Stimulated activated CD8-positive, alpha-beta memory T cell treated with anti-CD3 and anti-CD28 coated beads, Interleukin-12 subunit alpha, Interleukin-12 subunit beta, amount 100 ng/mL, for 24 hours (primary cell): ENCODE results near the gene ECSIT.

Experiments
- DNase-seq: peaks from one replicate; pipeline ENCODE4 v3.0.0-alpha.2; 2020; ENCODE audit errors: extremely low read depth

Gene ECSIT

DNA sequence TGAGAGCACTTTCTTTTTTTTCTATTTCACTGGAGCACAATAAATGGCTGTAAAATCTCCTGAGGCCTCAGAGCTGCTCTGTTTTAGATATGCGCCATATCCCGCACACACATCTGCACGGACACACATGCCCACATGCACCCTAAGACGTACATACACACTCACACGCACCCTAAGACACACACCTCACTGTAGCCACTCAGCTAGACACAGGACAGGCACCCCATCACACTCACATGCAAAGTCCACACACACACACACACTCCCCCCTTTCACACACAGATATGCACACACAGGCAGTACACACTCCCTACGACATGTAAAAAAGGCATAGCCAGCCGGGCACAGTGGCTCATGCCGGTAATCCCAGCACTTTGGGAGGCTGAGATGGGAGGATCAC lies 21.3 kb upstream of the ECSIT start:
- no peak for DNase-seq

DNA sequence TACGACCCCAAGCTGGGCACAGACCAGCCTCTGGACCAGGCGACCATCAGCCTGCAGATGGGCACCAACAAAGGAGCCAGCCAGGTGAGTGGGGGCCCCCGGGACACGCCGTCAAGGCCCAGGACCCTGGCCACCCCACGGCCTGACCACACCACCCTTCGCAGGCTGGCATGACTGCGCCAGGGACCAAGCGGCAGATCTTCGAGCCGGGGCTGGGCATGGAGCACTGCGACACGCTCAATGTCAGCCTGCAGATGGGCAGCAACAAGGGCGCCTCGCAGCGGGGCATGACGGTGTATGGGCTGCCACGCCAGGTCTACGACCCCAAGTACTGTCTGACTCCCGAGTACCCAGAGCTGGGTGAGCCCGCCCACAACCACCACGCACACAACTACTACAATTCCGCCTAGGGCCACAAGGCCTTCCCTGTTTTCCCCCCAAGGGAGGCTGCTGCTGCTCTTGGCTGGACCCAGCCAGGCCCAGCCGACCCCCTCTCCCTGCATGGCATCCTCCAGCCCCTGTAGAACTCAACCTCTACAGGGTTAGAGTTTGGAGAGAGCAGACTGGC lies 20.5 kb upstream of the ECSIT start:
- DNase-seq: no peak

DNA sequence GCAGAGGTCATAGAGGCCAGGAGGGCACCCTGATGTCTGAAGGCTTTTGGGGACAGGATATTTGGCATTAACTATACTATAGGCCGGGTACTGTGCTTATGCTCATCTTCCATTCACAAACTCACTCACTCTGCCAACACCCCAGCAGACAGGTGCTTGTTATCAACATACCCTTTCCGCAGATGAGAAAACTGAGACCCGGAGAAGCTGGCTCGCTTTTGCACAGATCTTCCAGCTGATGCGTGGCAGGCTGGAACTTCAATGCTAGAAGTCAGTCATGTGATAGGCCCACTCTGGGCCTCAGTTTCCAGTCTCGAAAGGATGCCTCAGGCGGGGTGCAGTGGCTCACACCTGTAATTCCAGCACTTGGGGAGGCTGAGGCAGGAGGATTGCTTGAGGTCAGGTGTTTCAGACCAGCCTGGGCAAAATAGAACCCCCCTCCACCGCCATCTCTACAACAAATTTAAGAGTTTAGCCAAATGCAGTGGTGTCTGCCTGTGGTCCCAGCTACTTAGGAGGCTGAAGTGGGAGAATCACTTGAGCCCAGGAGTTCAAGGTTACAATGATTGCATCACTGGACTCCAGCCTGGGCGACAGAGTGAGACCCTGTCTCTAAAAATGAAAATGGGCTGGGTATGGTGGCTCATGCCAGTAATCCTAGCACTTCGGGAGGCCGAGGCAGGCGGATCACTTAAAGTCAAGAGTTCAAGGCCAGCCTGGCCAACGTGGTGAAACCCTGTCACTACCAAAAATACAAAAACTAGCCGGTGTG lies 19.2 kb upstream of the ECSIT start:
- no peak for DNase-seq

DNA sequence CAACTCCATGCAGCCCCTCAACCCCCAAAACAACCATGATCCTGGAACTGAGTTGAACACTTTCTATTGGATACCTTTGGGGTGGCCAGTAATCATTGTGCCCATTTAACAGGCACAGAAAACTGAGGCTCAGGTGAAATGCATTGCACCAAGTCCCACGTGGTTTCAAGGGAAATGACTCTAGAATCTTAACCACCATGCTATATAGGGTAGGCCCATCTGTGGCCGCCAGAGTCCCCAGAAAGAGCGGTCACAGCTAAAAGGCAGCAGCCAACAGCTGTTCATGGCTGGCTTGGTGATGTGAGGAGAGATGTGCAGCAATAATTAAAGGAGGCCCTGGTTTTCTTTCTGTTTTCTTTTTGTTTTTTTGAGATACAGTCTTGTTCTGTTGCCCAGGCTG lies 12.3 kb upstream of the ECSIT start:
- no peak for DNase-seq

DNA sequence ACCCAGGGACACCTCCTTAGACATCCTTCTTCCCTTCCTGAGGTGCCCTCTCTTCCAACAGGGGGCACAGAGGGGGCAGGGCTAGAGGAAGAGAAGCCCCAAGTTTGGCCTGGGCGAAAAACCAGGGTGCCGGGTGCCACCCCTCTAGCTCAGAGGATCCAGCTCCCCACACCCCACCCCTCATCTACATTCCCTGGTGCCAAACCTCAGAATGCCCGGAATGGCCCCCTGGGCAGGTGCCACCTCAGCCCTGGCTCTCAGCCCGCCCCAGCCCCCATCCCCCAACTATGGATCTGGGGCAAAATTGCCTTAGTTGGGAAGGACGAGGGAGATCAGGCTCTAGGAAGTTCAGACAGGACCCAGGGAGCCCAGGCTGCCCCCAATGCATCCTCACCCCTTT lies 11.7 kb upstream of the ECSIT start:
- no peak for DNase-seq

DNA sequence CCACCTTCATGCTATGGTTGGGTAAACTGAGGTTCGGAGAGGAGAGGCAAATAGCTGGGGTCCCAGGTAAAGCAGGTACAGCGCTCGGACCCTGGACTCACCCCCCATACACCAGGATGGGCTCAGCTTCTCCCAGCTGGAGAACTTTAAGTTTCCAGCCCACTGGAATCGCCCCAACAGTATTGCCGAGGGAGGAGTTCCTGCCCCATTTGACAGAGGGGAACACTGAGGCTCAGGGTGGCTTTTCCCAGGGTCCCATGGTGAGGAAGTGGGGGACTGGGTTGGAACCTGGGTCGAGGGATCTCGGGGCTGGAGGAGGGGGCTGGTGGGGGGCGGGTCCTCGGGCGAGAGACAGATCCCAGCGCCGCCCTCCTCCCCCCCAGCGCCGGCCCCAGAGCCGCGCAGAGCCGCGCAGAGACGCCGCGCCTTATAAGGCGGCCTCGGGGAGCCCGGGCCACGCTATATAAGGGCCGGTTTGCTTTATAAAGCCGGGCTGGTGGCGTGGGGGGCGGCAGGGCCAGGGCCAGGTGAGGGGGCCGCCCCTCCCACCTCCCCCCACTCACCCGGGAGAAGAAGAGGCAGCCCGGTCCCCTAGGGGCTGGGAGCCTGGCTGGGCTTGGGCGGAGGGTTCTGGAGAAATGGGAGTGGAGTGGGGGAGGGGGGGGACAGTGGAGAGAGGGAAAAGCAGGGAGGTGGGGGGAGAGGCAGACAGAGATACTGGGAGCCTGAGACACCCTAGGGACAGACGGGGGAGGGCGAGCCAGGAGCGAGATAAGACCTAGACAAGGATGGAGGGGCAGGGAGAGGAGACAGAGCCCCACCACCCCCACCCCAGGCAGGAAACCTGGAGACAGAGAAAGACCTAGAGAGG lies 10.8 kb upstream of the ECSIT start:
- DNase-seq: no peak

DNA sequence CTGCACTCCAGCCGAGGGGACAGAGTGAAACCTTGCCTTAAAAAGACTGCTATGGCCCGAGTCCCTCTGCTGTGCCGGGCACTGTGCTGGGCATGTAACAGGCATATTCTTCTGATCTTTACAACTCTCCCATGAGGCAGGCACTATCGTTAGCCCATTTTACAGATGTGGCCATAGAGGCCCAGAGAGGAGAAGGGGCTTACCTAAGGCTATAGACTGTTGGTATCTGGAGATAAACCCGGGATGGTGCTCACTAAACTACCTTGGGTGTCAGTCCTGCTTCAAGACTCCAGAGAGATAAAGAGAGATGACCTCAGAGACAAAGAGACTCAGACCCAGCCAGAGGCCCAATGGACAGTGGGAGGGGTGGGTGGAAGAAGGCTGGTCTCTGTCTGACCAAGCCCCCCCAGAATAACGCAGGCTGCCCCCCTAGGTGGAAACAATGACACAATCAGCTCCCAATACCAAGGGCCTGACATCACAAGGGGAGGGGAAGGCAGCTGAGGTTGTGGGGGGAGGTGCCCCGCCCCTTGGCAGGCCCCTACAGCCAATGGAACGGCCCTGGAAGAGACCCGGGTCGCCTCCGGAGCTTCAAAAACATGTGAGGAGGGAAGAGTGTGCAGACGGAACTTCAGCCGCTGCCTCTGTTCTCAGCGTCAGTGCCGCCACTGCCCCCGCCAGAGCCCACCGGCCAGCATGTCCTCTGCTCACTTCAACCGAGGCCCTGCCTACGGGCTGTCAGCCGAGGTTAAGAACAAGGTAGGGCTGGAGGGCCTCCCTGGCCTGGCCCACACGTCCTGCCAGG lies 9.5 kb upstream of the ECSIT start, which contains the start of gene CNN1:
CNN1 (plus strand) TSS at position 620 of the 805 bp plus-strand sequence; CDS start at position 697, 77 bp downstream.
- DNase-seq: no peak

DNA sequence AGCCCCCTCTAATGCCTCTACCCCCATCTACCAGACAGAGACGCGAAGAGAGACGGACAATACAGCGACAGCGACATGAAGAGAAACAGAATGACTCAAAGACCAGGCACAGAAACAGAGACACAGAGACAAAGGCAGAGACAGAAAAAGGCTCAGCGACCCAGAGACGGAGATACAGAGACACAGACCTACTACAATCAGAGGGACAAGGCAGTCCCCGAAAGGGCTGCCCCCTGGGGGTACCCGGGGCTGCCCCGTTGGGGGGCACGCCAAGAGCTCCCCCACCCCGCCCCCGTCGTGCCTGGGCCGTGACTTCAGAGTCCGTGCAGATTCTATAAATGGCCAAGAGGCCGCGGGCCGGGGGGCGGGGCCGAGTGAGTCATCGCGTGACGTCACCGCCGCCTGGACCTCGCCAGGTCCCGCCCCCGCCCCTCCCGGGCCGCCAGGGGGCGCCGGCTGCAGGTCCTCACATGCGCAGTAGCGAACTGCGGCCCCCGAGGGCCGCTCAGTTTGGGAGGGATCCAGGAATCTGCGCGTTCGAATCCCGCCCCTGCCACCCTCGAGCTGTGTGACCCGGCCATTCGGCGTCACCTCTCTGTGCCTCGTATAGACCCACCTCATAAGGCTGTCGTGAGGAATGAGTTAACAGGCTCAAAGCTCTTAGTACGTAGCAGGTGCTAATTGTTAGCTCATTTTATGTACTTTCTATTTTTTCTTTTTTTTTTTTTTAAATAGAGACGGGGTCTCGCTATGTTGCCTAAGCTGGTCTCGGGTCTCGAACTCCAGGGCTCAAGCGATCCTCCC lies 7.1 kb upstream of the ECSIT start:
- peak; percentile 72 for DNase-seq

DNA sequence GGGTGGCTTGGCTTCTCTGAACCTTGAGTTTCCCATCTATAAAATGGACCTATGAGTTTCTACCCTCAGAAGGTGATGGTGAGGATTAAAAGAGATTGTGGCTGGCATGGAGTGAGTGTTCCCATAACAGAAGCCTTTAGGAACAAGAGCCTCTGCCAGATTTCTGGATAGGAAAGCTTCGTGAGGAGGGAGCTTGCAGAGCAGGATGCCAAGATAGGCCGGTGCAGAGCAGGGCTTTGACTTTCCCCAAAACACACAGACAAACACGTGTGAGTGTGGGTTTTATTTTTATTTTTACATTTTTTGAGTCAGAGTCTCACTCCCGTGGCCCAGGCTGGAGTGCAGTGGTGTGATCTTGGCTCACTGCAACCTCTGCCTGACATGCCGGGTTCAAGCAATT lies 6.0 kb upstream of the ECSIT start:
- no peak for DNase-seq

DNA sequence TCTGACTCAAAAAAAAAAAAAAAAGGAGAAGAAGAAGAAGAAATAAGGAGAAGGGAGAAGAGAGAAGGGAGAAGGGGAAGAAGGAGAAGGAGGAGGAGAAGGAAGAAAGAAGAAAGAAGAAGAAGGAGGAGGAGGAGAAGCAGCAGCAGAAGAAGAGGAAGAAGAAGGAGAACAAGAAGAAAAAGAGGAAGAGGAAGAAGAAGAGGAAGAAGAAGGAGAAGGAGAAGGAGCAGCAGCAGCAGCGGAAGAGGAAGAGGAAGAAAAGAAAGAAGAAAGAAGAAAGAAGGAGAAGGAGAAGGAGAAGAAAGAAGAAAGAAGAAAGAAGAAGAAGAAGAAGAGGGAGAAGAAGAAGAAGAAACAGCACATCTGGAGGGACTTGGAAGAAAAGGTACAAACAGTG lies 5.6 kb upstream of the ECSIT start:
- DNase-seq: no peak

DNA sequence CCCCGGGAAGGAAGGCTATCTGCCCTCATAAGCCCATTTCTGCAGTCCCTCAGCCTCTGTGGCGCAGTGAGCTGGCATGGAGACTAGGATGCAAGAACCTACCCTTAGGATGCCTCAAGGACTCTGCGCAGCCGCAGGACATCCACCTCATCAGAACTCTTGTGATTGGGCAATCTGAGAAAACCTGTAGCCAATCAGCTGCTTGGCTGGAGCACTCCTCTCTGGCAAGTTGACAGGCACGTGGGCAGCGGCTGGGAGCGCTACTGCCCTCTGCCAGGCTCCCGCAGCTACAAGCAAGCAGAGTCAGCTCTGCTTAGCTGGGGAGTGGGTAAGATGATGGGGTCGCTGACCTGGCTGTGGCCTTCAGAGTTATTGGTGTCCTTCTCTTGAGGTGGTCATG lies 1.5 kb upstream of the ECSIT start:
- DNase-seq: no peak

DNA sequence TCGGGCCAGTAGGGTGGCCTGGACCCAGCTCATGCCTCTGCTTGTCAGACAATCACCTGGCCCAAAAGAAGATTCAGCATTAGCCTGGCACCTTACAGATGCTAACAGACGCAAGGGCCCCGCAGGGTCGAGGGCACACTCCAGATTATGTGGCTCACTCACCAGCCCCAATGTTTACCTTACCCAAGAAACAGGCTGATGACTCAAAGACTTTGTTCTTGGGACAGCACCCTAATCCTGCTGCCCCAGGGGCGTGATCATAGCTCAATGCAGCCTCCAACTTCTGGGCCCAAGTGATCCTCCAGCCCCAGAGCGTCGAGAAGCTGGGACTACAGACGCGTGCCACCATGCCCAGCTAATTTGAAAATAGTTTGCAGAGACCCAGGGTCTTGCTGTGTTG lies 9.8 kb downstream of the ECSIT start:
- DNase-seq: no peak

DNA sequence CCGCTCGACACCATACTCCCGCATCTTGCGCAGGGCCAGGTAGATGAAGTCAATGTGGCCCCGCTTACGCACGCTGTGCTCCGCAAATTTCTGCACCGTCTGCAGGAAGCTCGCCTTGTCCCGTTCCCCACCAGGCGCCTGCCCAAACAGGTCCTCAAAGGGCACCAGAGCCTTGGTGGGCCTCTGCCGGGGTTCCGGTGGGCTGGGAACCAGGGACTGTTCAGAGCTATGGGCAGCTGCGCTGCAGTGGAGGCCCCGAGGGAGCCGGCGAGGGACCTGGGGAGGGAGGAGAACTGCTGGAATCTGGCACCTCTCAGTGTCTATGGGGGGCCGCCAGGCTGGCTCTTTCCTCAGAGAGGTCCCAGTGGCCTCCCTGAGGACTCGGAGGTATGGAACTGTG lies 15.0 kb downstream of the ECSIT start:
- DNase-seq: no peak

DNA sequence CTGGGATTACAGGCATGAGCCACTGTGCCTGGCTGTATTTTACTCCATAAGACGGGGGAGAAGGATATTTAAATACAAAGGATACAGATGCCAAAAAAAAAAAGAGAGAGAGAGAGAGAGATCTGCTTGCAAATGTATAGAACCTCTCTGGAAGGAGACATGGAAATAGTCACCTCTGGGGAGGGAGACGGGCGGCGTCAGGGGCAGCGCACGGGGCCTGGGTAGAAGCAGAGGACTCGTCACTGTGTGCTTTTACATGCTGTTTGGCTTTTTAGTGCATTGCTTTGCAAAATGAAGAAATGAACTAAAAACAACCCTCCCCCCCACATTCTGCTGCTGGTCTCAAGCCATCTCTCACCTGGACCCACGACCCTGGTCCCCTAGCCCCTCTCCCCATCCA lies 18.5 kb downstream of the ECSIT start:
- no peak for DNase-seq

DNA sequence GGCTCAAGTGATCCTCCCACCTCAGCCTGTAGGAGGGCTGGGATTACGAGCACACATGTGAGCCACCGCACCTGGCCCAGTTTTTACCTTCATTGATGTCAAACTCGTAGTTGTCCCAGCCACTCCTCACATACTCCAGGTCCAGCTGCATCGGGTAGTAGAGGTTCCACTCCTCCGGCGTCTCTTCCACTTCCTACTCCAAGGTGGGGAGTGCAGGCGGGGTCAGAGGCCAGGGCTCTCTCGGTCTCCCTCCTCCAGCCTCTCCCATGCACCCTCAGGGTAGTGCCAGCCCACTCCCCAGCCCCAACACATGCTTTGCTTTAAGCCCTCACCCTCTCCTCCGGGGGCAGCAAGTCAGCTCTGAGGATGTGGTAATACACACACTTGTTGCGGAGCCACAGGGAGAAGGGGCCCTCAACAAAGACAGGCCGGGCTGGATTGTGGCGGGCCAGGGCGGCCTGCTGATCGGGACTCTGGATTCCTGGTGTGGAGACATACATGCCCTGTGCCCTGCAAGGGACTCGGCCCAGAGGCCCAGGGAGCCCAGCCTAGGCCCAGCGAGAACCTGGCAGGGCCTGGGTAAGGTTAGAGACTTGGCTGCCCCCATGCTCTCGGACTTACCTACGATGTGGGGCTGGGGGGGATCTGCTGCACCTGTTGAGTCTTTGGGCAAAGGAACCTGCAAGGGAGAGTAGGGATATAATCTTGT lies 21.4 kb downstream of the ECSIT start:
- no peak for DNase-seq

DNA sequence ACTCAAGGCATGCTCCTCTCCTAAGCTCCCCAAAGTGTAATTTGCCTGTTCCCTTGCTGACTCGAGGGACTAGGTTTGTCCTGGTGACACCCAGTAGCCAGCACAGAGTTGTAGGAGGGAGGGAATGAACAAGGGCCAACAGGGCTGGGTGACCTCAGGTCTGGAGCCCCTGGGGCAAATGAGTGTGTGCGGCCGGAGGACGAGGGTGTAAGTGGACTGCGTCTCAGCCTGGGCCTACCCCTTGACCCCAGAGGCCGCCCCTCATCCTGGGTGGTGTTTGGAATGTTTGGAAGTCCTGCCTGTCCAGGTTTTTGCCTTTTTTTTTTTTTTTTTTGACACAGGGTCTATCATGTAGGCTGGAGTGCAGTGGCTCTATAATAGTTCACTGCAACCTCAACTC lies 22.0 kb downstream of the ECSIT start:
- no peak for DNase-seq

DNA sequence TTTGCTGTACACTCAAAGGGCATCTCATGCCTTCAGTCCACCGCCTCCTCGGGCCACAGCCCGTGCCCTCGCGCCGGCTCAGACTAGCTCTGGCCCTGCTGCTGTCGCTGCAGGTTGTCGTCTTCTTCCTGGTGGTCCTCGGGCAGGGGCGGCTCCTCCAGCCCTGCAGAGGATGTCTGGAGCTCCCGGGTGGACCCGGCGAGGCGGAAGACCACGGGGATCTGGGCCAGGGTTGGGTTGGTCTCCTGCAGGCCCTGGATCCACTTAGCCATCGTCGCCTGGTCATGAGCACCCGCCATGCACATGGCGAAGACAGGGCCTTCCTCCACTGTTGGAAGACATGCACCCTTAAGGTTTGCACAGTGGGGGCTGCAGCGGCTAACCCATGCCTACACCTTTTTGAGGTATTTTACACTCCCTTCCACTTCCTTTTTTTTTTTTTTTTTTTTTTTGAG lies 22.8 kb downstream of the ECSIT start:
- DNase-seq: no peak

DNA sequence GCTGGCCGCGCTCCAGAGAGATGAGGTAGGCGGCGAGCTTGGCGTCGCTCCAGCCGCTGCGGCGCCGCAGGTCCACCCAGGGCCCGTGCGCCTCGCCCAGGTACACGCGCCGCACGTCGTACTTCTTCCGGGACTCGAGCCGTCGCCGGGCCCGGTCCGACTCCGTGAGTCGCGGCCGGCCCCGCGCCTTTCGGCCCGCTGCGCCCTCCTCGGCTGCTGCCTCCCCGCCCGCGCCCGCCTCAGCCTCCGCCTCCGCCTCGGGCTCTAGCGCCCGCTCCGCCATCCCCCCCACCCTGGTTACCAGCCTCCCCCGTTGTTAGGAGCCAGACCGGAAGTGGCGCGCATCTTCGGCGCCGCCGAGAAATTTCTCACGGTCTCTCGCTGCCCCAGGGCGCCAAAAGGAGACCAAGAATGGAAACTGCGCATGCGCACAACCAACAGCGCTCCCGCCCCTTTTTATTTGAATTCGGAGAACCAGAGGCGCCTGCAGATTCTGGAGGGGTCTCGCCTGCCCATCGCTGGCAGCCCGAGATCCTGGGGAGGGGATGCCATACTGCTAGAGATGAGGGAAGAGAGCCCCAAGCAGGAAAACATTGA lies 23.3 kb downstream of the ECSIT start, which contains the start of gene ZNF653:
ZNF653 (minus strand) TSS at position 336 of the 597 bp plus-strand sequence; CDS start at position 283, 53 bp downstream.
- peak; percentile 69 for DNase-seq

DNA sequence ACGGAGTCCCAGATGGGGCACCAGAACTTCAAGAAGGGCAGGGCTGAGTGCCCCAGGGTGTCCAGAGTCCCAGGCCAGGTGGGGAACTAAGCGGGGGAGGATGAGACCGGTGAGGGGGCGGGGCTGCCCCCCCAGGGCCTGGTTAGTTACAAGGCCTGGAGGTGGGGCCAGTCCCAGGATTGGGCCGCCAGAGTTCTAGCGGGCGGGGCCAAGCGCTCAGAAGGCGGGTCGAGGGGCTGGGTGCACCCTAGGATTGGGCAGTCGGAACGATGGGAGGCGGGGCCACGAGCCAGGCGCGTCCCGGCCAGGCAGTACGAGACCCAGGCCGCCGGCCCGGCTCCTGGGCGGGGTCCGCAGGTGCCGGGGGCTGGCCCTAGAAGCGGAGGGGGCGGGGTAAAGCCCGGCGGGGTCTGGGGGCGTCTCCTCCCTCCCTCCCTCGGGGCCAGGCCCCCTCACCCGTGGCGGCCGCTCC lies 23.9 kb downstream of the ECSIT start:
- DNase-seq: peak; percentile 92
